Astrocyte (in vitro differentiated cells and primary cell): ENCODE measurements around the gene CDKN2B-AS1. TPM values are rescaled to one million over a fixed set of nuclear protein-coding genes. Genes with fewer than 3 reads are reported as not detected.
A peak's percentile ranks its signal among the peaks of the same experiment; 100 is the strongest.

Source experiments
- DNase-seq: peaks from one replicate; pipeline ENCODE4 v3.0.0-alpha.2; 2010; ENCODE audit warnings: low read depth
- FAIRE-seq: peaks from 2 replicates; lab custom pipeline; 2011; peaks lifted over from hg19 to GRCh38; lab: Jason Lieb, UNC
- H2AFZ ChIP-seq: 2 replicates; pipeline ENCODE4 v1.6.0; 2012; ENCODE audit warnings: low read depth, low read length, inconsistent platforms
- H3K27ac ChIP-seq: 2 replicates; pipeline ENCODE4 v1.5.1; 2011; ENCODE audit warnings: low read depth, low read length, inconsistent platforms
- H3K27me3 ChIP-seq: 2 replicates; pipeline ENCODE4 v1.6.0; 2011; ENCODE audit warnings: low read length, inconsistent platforms; ENCODE audit not compliant: insufficient read depth
- H3K36me3 ChIP-seq: 2 replicates; pipeline ENCODE4 v1.5.1; 2011; ENCODE audit warnings: low read length, inconsistent platforms; ENCODE audit not compliant: insufficient read depth
- H3K4me1 ChIP-seq: 2 replicates; pipeline ENCODE4 v1.5.1; 2011; ENCODE audit warnings: low read length, inconsistent platforms; ENCODE audit not compliant: insufficient read depth
- H3K4me2 ChIP-seq: 2 replicates; pipeline ENCODE4 v1.6.0; 2012; ENCODE audit warnings: low read length, inconsistent platforms
- H3K4me3 ChIP-seq: 2 replicates; pipeline ENCODE4 v1.5.1; 2011; ENCODE audit warnings: low read depth, mild to moderate bottlenecking, low read length, inconsistent platforms; ENCODE audit not compliant: insufficient read depth
- H3K79me2 ChIP-seq: 2 replicates; pipeline ENCODE4 v1.6.0; 2012; ENCODE audit warnings: mild to moderate bottlenecking, low read length, inconsistent platforms; ENCODE audit not compliant: insufficient read depth
- H3K9ac ChIP-seq: 2 replicates; pipeline ENCODE4 v1.6.0; 2012; ENCODE audit warnings: mild to moderate bottlenecking, low read length, inconsistent platforms
- H3K9me3 ChIP-seq: 2 replicates; pipeline ENCODE4 v1.5.1; 2012; ENCODE audit warnings: low read depth, mild to moderate bottlenecking, low read length, inconsistent platforms; ENCODE audit not compliant: insufficient read depth
- H4K20me1 ChIP-seq: 2 replicates; pipeline ENCODE4 v1.6.0; 2012; ENCODE audit warnings: low read length, inconsistent platforms; ENCODE audit not compliant: insufficient read depth
- H3K27ac Mint-ChIP-seq: one replicate; pipeline ENCODE4 v1.8.0; 2021; ENCODE audit warnings: mild to moderate bottlenecking, mixed read lengths; ENCODE audit not compliant: unreplicated experiment
- H3K27me3 Mint-ChIP-seq: one replicate; pipeline ENCODE4 v1.8.0; 2021; ENCODE audit warnings: low read depth, mixed read lengths; ENCODE audit not compliant: unreplicated experiment
- H3K36me3 Mint-ChIP-seq: one replicate; pipeline ENCODE4 v1.8.0; 2021; ENCODE audit warnings: low read depth, mixed read lengths; ENCODE audit not compliant: unreplicated experiment
- H3K4me1 Mint-ChIP-seq: one replicate; pipeline ENCODE4 v1.8.0; 2021; ENCODE audit warnings: low read depth, mixed read lengths; ENCODE audit not compliant: unreplicated experiment
- H3K4me3 Mint-ChIP-seq: one replicate; pipeline ENCODE4 v1.8.0; 2021; ENCODE audit warnings: mild to moderate bottlenecking, moderate library complexity, mixed read lengths; ENCODE audit not compliant: unreplicated experiment
- H3K9me3 Mint-ChIP-seq: one replicate; pipeline ENCODE4 v1.8.0; 2021; ENCODE audit warnings: mild to moderate bottlenecking, mixed read lengths; ENCODE audit not compliant: unreplicated experiment
- EZH2 ChIP-seq: IDR thresholded peaks from 2 replicates; pipeline ENCODE4 v1.6.1; 2012; ENCODE audit warnings: mild to moderate bottlenecking, low read length, inconsistent platforms; ENCODE audit not compliant: insufficient read depth
- total RNA-seq: library from RNA; stranded (reverse); gene quantifications from 2 replicates; pipeline ENCODE4 v1.2.1, GENCODE V29; 2021
- TF ChIP-seq, protein P1 (sequence below): IDR thresholded peaks from 2 replicates; pipeline ENCODE4 v1.5.1; 2011; ENCODE audit warnings: low read depth, mild to moderate bottlenecking, inconsistent platforms, low read length, moderate library complexity; ENCODE audit not compliant: insufficient read depth

Gene CDKN2B-AS1
- total RNA-seq, 1 donor from 2014 or later, result 2.3 TPM

GRCh38 chr9:22028394-22028793 is 33.8 kb downstream of the CDKN2B-AS1 start:
- no peaks in the 10 kb centered on the region for H3K9me3 Mint-ChIP-seq
- H3K36me3 ChIP-seq, result no peaks in the 10 kb centered on the region
- H3K27me3 ChIP-seq, result no peaks in the 10 kb centered on the region
- H2AFZ ChIP-seq, result no peak overlapping the region
- H3K4me2 ChIP-seq, result no peak overlapping the region
- H3K9ac ChIP-seq, result no peak overlapping the region
- FAIRE-seq (no peak), DNase-seq (no peak)
- peaks cover 11% of the 10 kb centered on the region for H3K4me1 ChIP-seq
- no peak for TF ChIP-seq EZH2
- TF ChIP-seq, protein P1, sequence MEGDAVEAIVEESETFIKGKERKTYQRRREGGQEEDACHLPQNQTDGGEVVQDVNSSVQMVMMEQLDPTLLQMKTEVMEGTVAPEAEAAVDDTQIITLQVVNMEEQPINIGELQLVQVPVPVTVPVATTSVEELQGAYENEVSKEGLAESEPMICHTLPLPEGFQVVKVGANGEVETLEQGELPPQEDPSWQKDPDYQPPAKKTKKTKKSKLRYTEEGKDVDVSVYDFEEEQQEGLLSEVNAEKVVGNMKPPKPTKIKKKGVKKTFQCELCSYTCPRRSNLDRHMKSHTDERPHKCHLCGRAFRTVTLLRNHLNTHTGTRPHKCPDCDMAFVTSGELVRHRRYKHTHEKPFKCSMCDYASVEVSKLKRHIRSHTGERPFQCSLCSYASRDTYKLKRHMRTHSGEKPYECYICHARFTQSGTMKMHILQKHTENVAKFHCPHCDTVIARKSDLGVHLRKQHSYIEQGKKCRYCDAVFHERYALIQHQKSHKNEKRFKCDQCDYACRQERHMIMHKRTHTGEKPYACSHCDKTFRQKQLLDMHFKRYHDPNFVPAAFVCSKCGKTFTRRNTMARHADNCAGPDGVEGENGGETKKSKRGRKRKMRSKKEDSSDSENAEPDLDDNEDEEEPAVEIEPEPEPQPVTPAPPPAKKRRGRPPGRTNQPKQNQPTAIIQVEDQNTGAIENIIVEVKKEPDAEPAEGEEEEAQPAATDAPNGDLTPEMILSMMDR, result no peak
- no peak overlapping the region for H3K4me3 ChIP-seq
- H3K27me3 Mint-ChIP-seq, result peaks cover 2% of the 10 kb centered on the region
- H3K9me3 ChIP-seq, result no peaks in the 10 kb centered on the region
- no peak overlapping the region for H3K4me3 Mint-ChIP-seq
- no peak overlapping the region for H3K27ac Mint-ChIP-seq
- H4K20me1 ChIP-seq, result no peaks in the 10 kb centered on the region
- H3K4me1 Mint-ChIP-seq, result peaks cover 13% of the 10 kb centered on the region
- peaks cover 14% of the 10 kb centered on the region for H3K79me2 ChIP-seq
- H3K27ac ChIP-seq, result no peak overlapping the region
- H3K36me3 Mint-ChIP-seq, result peaks cover 2% of the 10 kb centered on the region

GRCh38 chr9:22029231-22029630 is 34.6 kb downstream of the CDKN2B-AS1 start:
- H3K4me3 Mint-ChIP-seq, result no peak overlapping the region
- Histone ChIP-seq H3K9me3 (no peaks in the 10 kb centered on the region), H3K79me2 (peaks cover 12% of the 10 kb centered on the region), H3K4me2 (no peak overlapping the region), H3K9ac (no peak overlapping the region), H3K27me3 (no peaks in the 10 kb centered on the region), H4K20me1 (no peaks in the 10 kb centered on the region), H2AFZ (no peak overlapping the region), H3K36me3 (no peaks in the 10 kb centered on the region), H3K4me1 (peaks cover 11% of the 10 kb centered on the region), H3K27ac (no peak overlapping the region), H3K4me3 (no peak overlapping the region)
- no peak for TF ChIP-seq EZH2
- TF ChIP-seq, protein P1, result no peak
- no peak for FAIRE-seq
- H3K9me3 Mint-ChIP-seq, result no peaks in the 10 kb centered on the region
- H3K4me1 Mint-ChIP-seq, result peaks cover 13% of the 10 kb centered on the region
- DNase-seq, result peak; percentile 44
- H3K27ac Mint-ChIP-seq, result no peak overlapping the region
- no peaks in the 10 kb centered on the region for H3K36me3 Mint-ChIP-seq
- H3K27me3 Mint-ChIP-seq, result peaks cover 2% of the 10 kb centered on the region

GRCh38 chr9:22030101-22030598 is 35.6 kb downstream of the CDKN2B-AS1 start:
- peak overlapping the region; percentile 34 for H3K4me2 ChIP-seq
- peak overlapping the region; percentile 33 for H2AFZ ChIP-seq

More at GRCh38 chr9:22030101-22030598, 35.6 kb downstream of the CDKN2B-AS1 start:
- Histone ChIP-seq H3K27me3 (no peaks in the 10 kb centered on the region), H3K79me2 (peaks cover 3% of the 10 kb centered on the region), H3K4me1 (peaks cover 11% of the 10 kb centered on the region), H4K20me1 (no peaks in the 10 kb centered on the region), H3K9me3 (no peaks in the 10 kb centered on the region), H3K27ac (peak overlapping the region; percentile 44), H3K36me3 (no peaks in the 10 kb centered on the region), H3K9ac (peak overlapping the region; percentile 37), H3K4me3 (no peak overlapping the region)
- H3K27ac Mint-ChIP-seq, result peak overlapping the region; percentile 36
- H3K36me3 Mint-ChIP-seq, result no peaks in the 10 kb centered on the region
- no peaks in the 10 kb centered on the region for H3K9me3 Mint-ChIP-seq
- H3K27me3 Mint-ChIP-seq, result no peaks in the 10 kb centered on the region
- H3K4me3 Mint-ChIP-seq, result no peak overlapping the region
- FAIRE-seq, result peak; percentile 64
- TF ChIP-seq, protein P1, result no peak
- TF ChIP-seq EZH2, result no peak
- H3K4me1 Mint-ChIP-seq, result peaks cover 13% of the 10 kb centered on the region
- DNase-seq, result peak; percentile 71
